LNCaP clone FGC (cell line): ENCODE measurements around the gene TM7SF2.
A peak's percentile ranks its signal among the peaks of the same experiment; 100 is the strongest.

Experiments used
- DNase-seq: peaks from one replicate; pipeline ENCODE4 v3.0.0-alpha.2; 2011; ENCODE audit warnings: low read depth
- H3K4me3 ChIP-seq: 2 replicates; pipeline ENCODE4 v1.5.1; 2011; ENCODE audit warnings: mild to moderate bottlenecking, low read depth, low read length, control low read depth
- TF ChIP-seq, protein P1 (sequence below): IDR thresholded peaks from 2 replicates; pipeline ENCODE4 v1.5.1; 2012; ENCODE audit warnings: mild to moderate bottlenecking; ENCODE audit not compliant: control insufficient read depth, insufficient read depth; ENCODE audit errors: extremely low read depth

The TM7SF2 gene

GRCh38 chr11:65111744-65112545 is at the start of gene TM7SF2:
TM7SF2 (plus strand) TSS chr11:65111872; CDS start chr11:65112016, 144 bp downstream.
- peak; percentile 83 for DNase-seq
- TF ChIP-seq, protein P1, sequence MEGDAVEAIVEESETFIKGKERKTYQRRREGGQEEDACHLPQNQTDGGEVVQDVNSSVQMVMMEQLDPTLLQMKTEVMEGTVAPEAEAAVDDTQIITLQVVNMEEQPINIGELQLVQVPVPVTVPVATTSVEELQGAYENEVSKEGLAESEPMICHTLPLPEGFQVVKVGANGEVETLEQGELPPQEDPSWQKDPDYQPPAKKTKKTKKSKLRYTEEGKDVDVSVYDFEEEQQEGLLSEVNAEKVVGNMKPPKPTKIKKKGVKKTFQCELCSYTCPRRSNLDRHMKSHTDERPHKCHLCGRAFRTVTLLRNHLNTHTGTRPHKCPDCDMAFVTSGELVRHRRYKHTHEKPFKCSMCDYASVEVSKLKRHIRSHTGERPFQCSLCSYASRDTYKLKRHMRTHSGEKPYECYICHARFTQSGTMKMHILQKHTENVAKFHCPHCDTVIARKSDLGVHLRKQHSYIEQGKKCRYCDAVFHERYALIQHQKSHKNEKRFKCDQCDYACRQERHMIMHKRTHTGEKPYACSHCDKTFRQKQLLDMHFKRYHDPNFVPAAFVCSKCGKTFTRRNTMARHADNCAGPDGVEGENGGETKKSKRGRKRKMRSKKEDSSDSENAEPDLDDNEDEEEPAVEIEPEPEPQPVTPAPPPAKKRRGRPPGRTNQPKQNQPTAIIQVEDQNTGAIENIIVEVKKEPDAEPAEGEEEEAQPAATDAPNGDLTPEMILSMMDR = no peak
- peak within 1 kb of the TSS; percentile 95 for H3K4me3 ChIP-seq

DNA sequence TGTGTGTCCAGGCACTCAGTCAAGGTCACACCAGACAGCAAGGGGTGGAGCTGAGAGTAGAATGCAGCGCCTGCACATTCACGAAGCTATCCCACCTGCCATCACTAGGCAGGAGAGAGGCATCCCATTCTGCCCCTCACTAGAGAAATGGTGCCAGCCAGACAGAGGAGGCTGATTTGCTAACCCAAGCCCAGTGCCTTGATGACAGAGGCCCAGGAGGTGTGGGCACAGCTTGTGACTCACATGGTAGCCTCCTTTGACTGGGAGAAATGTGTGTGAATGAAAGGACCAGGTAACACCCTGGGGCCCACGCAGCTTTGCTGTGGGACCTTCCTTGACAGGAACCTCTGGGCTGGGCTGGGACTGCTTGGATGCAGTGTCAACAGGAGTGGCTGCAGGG is 48.1 kb upstream of the TM7SF2 start:
- no peak overlapping the region for H3K4me3 ChIP-seq
- DNase-seq = no peak
- TF ChIP-seq, protein P1 = no peak

GRCh38 chr11:65064847-65065240 is 46.8 kb upstream of the TM7SF2 start:
- no peak overlapping the region for H3K4me3 ChIP-seq
- TF ChIP-seq, protein P1 = no peak
- DNase-seq = no peak

GRCh38 chr11:65065851-65066250 is 45.8 kb upstream of the TM7SF2 start:
- DNase-seq = no peak
- H3K4me3 ChIP-seq = no peak overlapping the region
- TF ChIP-seq, protein P1 = no peak

- TF ChIP-seq, protein P1 = no peak
- H3K4me3 ChIP-seq = no peak overlapping the region
- DNase-seq = no peak
Observed at GRCh38 chr11:65066315-65066714, 45.4 kb upstream of the TM7SF2 start.

DNA sequence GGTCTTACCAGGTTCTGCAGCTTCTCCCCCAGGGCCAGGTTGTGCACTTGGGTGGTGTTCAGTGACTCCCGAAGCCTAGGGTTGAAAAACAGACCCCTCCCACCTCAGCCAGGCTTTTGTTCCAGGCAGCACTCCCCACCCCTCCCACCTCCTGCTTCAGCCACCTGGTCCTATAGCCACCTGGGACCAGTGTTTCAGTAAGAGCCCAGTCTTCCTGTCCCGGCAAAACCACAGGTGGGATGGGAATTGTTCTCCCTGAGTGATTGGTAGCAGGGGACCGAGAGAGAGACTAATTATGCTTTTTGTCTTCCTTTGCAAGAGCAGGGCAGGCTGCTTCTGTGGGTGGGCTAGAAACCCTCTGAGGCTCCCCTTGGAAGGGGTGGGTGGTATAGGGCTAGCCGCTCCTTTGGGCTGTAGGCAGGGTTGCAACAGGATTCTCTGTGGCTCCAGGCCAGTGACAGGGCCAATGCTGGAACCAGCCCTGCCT is 44.8 kb upstream of the TM7SF2 start:
- DNase-seq = no peak
- no peak overlapping the region for H3K4me3 ChIP-seq
- TF ChIP-seq, protein P1 = no peak

DNA sequence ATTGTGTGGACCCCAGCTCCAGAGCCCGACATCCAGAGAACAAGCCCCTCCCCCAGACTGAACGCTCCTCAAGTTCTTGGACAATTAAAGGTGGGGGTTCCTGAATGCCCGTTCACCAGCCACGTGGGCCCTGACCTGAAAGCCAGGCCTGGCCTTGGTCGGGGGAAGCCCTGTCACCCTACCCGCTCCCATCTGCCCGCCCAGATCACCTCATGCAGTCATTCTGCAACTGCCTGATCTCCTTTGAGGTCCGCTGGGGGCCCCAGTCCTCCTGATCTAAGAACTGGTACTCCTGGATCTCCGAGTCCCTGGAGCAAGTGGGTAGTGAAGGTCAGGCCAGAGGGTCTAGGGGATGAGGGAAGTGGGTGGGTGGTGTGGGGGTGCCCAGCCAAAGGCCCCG is 44.2 kb upstream of the TM7SF2 start:
- no peak overlapping the region for H3K4me3 ChIP-seq
- no peak for DNase-seq
- TF ChIP-seq, protein P1 = no peak
